ENCODE measurements around the gene METTL24.
A peak's percentile ranks its signal among the peaks of the same experiment; 100 is the strongest.

Gene METTL24

DNA sequence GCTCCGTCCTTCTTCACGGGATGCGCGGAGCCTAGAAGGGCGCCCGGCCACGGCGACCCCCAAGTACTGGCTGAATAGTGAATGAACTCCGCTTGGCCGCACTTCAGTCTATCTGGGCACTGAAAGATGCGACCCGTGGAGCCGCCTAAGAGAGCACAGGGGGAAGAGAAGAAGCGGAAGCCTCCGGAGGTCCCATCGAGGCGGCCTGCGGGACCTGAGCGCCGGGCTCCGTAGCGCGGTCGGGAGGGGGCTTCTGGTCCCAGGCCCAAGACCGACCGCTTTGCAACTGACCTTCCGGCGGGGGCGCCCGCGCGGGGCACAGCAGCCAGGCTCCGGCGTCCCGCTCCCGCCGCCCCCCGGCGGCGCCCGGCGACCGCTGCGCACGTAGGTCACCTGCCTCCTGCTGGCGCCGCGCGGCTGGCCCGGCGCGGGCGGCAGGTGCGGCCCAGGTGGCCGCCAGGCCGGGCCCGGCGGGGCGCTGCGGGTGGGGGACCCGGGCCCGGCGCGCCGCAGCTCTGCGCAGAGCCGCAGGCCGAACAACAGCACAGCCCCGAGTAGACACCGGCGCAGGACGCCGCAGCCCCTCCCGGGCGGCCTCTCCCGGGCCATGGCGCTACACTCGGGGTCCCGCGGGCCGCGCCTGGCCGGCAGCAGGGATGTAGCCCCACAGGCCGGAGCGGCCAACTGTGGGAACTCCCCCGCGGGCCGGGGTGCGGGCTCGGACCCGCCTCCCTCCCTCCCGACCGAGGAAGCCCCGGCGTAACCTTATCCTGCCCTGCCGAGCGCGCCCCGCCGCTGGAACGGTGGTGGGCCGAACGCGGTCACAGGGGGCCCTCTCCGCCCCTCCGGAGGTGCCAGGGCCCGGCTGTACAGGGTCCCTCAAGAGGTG, at the start of gene METTL24:
TSS of gene METTL24 (minus strand) at position 686 of the 889 bp plus-strand sequence. CDS start at position 609, 77 bp downstream.
- DNase-seq: peak in 19 of 51 donors; percentile 2 to 66 (median 19)

DNA sequence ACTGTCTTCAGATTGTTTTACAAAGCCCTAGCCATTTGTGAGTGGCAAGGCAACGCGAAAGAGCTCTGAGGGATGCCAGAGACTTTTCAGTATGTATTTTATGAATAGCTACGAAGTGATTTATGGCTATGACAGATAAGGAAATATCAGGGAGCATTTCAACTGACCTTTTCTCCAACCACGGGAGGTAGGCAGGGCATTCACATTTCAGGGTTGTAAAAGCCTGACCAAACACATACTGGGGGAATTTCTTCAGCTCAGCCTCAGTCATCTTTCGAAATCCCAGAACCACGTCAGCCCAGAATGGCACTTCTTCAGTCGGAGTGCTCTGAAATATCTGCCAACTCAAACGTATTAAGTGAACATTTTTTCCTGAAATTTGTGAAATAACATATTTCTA, 46.5 kb upstream of the METTL24 start:
- DNase-seq: no peak

GRCh38 chr6:110401585-110402176, 43.5 kb upstream of the METTL24 start:
- no peak for DNase-seq

DNA sequence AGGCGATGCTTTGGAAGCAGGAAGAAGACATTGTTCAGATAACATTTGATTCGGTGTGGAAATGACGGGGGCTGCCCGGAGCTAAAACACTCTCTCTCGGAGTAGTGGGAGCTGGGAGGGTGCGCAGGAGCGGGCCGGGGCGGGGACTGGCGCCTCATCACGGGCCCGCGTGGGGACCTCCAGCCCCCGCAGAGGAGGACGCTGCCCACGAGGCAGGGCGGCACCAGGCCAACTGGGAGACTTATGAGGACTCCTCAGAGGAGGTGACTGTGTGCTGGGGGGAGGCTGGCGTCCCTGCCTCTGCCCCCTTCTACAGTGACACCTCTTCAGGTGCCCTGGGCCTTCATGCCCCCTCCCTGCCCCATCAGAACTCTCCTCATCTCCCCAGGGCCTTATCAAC, 42.1 kb upstream of the METTL24 start:
- no peak for DNase-seq

DNA sequence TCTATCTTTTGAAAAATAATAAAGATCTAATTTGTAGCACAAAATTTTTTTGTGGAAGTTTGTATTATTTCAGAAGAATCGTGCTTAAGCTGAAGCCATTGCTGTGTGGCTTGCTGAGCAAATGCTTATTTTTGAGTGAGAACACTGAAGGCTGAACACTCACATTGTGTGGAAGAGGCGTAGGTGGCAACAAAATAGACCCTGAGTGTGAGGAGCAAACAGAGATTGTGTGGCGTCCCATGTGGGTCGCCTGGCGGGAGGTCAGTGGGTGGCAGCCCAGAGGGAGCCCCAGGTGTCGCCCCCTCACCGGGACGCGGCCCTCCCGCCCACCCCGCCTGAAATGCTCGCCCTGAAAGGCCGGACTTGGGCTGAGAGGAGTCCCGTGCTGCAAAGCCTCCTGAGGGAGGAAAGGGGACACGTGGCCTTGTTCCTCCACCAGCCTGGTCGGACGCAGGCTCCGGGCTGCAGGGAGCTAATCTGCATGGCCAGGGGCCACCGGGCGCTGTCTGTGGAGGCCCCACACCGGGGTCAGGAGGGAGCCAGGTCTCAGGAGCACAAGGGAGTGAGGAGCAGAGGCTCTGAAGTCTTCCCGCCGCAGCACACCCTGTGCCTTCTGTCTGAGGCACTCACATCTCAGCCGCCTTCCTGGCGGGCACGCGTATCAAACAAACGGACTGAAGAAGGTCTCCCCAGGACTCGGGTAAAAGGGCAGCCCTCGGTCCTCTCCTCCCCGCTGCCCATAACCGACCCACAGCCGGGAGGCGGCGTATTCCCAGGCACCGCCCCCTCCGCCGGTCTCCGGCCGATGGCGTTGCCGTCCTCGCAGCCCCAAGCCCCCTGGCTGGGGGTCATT, 41.3 kb upstream of the METTL24 start:
- no peak for DNase-seq

DNA sequence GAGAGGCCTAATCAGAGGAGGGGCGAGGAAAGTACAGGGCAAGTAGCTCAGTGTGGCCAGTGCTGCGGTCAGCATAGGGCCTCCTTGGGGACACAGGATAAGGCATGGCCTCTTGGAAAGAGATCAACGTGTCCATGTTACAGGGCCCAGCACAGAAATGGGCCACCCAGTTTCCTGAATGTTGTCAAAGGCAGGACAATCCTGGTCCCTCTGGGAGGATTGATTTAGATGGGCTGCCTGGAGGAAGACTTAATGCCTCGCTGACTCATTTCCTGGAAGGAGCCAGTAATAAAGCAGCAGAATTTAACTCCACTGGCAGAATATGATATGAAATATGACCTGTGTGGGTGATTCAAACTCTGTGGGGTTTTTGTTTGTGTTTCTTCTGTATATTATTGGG, 40.6 kb upstream of the METTL24 start:
- no peak for DNase-seq

GRCh38 chr6:110395221-110395620, 37.1 kb upstream of the METTL24 start:
- peak in 14 of 51 donors; percentile 11 to 66 (median 29) for DNase-seq

DNA sequence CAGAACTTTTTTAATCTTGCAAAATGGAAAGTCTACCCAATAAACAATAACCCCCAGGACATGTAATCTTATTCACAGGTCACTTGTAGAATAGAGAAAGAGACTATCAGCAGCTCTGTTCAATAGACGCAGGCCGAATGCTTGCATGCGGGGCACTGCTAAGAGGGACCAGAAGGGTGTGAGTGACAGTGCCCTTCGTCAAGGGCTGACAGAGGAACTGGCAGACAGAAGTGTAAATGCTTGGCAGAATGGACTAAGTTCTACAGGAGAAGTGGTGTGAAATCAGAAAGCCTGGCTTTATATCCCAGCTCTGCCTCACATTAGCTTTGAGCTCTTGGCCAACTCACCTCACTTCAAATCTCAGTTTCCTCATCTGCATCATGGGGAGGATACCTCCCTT, 36.3 kb upstream of the METTL24 start:
- no peak for DNase-seq

DNA sequence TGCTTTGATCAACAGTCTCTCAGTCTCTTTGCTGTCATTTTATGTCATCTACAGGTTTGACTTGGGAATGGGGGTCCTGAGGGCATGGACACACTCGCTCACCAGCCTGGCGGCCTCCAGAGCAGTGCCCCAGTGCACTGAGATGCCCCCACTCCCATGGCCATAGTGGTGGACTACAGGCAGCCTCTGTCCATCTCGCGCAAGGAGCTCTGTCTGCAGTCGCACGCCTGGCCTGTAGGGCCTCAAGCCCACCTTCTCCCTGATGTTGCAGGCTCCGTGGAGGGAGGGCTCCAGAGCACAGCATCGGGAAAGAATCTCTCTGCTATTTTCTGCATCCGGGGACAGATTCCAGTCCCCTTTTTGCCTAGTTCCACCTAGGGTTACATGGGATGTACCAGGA, 34.6 kb upstream of the METTL24 start:
- no peak for DNase-seq

DNA sequence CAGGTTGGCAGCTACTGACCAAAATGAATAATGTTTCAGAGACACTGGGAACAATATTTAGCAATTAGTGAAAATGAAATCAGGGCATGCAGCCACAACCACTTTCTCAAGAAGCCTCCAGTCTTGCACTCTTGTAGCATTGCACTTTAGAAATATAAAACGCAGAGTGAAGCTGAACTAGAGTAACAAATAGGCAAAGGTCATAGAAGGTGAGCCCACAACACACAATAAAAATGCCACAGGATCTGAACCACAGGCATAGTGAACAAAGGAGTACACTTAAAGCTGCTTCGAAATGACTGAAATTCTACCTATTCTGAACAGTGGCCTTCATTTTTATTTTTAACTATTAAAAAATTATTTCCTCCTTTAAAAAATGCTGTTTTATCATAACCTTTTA, 32.3 kb upstream of the METTL24 start:
- DNase-seq: no peak

- no peak for DNase-seq
These were observed 31.7 kb upstream of the METTL24 start for GRCh38 chr6:110389689-110390382.

DNA sequence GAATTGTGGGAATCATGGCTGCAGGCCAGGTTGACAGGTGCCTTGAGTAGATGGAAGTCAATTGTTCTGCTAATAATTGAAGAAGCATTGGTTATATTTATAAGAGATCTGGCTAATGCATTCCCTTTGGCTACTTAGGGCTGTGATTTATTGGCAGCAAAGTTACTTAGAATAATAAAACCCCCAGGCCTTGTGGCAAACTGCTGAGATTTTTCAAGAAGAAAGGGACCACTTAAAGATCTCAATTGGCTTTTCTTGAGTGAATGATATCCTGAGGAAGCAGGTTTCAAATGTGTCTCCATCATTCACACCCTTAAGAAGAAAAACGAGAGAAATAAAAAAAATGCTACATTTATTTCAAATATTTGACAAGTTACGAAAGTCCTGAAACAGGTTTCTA, 29.8 kb upstream of the METTL24 start:
- DNase-seq: no peak

GRCh38 chr6:110385458-110385863, 27.3 kb upstream of the METTL24 start:
- no peak for DNase-seq

- DNase-seq: no peak
These were observed 20.4 kb upstream of the METTL24 start for GRCh38 chr6:110378552-110378951.

- DNase-seq: no peak
These were observed 10.9 kb upstream of the METTL24 start for GRCh38 chr6:110369066-110369465.

DNA sequence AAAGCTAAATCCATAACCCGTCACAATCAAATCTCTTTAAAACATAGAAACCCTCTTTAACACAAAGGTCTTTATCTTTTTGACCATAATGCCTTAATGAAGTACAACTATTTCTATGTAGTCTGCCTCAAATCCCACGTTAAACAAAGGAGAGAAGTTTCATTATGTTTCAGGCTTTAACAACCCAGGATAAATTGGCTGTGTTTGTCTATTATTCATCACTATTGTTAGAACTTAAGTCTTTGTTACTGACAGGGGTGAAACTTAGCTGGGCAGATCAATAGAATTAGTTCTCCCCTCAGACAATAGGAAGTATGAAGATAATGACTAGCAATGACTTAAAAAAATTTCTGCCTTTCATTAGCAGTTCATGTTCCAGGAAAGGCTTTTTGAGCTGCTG, 10.1 kb upstream of the METTL24 start:
- DNase-seq: no peak

GRCh38 chr6:110367825-110368224, 9.7 kb upstream of the METTL24 start:
- DNase-seq: no peak

DNA sequence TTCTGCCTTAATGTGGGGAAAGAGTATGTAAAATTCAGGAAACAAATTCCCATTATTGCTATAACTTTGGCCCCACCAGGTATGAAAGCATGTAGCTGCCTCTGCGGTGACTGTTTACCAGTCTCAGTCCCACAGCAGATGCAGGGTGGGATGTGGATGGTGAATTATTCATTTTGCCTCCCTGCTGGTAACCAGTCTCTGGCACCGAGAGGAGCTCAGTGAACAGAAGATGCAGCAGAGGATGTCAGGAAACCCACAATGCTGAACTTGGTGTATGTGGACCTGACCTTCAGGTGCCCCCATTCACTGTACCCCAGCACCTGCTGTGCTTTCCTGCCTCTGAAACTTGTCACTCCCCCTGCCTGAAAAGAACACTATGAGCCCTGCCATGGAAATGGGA, 8.8 kb upstream of the METTL24 start:
- DNase-seq: peak in 1 of 51 donors; percentile 19

DNA sequence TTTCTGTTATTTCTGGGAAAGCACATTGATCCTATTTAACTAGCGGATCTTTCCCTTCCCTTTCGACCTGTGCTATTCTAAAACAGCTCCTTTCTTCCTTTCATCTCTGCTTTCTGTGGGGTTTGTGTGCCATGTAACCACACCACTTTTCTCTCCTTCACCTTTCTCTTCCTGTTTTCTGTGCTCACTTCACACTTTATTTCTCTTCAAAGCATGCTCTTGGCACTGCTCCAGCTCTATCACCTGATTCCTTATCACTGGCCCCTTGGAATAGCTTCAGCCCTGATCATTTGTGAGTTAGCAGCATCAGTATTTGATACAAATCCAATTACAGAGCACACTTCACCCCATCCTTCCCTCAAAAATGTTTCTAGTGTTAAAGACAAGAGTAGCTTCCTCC, 8.1 kb upstream of the METTL24 start:
- no peak for DNase-seq

- no peak for DNase-seq
These were observed 6.4 kb upstream of the METTL24 start for GRCh38 chr6:110364364-110365105.

DNA sequence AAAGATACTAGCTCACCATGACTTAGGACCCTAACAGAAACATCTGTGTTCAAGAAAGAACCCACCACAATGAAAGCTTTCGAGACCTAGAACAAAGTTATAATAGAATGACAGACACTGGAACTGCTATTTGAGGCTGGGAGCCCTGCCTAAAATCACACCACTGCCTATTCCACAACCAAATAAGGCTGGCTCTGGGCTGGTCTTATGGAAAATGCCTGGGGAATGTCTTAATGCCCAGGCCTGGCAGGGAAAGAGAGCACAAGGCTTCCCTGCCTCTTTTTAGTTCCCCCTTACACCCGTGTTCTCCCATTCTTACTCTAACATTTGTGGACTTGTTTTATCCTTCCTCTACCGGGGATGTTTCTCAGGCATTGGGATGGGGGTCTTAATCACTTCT, 5.6 kb upstream of the METTL24 start:
- no peak for DNase-seq

All from hypothalamus (tissue), 51 donors.